Measurements from ENCODE around the gene RGS5.
"Not testable (repeated sequence)": the region's sequence is repeated elsewhere in the genome, so short reads cannot be mapped to it uniquely, and the experiment has no call there.

RGS5 gene, protein sequence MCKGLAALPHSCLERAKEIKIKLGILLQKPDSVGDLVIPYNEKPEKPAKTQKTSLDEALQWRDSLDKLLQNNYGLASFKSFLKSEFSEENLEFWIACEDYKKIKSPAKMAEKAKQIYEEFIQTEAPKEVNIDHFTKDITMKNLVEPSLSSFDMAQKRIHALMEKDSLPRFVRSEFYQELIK

DNA sequence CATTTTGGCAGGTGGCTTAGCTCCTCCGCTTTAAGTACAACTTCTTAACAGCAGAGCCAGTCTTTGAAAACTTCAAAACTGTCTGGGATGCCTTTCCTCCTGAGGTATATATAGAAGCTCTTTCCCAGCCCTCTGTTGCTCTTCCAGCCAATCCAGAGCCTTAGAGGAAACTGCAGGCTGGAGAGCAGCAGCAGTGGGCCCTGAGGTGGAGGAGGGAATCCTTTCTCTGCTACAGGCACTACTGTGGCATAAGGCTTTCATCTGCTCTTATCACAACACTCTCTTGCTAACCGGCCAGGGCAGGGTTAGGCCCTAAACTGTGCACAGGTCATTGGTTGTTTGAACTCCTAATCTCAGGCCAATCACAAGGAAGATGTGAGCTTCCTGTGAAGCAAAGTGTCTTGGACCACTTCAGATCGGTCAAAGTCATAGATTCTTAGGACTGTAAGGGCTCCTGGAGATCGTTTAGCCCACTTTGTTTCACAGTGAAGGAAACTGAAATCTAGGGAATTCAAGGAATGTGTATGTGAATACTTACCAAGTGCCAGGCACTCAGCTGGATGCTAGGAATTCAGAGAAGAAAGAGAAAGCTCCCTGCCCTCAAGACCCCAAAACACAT, at the start of gene RGS5:
RGS5 (minus strand) TSS at position 84 of the 619 bp plus-strand sequence; CDS start at position 3, 81 bp downstream.
- DNase-seq (ENCODE audit: low read depth, low spot score): no peak

DNA sequence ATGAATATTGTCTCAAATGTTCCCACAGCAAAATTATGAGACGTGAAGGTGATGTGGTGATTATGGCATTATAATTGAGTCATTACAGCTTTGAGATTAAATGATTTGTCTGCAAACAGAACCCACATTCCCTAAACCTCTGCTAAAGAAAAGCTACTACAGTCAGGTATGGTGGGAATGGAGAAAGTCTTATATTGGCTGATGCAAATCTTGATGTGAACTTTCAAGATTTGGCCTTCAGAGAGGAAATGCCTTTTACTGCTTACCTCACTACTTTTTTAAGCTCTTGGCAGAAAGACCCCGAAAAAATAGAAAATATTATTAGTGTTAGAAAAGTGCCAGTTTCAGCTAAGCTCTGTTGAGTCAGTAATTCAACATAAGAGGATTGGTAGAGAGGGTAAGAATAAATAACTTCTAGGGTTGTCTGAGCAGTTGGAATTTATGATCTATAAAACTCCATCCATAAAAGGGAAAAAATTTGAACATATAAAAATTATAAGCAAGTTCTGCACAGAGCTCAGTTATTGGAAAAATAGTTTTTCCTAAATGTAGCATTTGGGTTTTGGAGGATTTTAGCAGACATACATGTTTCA, 47.8 kb upstream of the RGS5 start:
- DNase-seq (ENCODE audit: low read depth, low spot score): no peak

DNA sequence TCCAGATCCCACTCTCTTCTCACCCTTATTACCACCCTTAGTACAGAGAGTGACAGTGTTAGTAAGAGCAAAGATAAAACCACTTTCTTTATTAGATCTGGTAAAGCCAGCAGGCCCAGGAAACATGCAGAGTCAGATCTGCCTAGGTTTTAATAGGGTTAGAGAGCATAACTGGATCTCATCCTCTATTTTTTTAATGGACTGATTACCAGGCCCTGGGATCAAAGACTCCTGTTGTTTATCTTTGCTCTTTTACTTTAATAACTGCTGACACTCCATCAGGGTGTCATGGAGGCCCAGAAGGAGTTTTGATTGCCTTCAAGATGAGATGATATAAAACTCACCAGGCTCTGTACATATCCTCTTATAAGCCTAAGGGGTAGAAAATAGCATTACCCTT, 45.3 kb upstream of the RGS5 start:
- DNase-seq (ENCODE audit: low read depth, low spot score): no peak

DNA sequence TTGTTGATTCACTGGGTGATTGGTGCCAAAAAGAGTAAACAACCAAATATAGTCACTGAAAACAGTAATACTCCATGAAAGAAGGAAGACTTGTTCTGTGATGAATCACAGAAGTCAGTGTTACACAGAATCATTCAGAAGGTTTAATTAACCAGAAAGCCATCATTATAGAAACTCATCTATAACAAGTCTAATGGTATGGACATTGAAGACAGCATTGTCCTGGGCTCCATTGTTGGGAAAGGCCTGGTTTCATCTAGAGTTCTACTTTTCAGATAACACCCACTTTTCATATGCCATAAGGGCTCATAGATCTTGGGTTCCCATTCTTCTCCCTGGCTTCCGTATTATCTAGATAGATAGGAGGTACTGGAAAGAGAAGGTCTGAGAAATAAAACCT, 41.9 kb upstream of the RGS5 start:
- DNase-seq (ENCODE audit: low read depth, low spot score): not testable (repeated sequence)

DNA sequence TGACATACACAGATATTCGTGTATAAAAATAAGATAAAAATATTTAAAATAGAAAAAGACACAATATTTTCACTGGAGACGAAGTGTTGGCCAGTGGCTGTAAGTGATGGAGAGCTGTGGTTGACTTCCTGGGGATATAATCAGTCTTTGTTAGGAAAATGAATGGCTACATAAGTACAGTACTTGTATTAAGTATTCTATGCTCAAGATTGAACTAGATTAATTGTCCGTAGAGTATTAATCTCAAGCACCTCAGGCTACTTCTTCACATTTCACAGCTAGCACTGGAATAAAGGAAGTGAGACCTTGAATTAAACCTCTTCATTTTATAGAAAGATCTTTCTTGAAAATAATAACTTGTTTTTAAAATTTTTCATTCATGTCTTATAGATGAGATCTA, 39.0 kb upstream of the RGS5 start:
- no peak for DNase-seq (ENCODE audit: low read depth, low spot score)

DNA sequence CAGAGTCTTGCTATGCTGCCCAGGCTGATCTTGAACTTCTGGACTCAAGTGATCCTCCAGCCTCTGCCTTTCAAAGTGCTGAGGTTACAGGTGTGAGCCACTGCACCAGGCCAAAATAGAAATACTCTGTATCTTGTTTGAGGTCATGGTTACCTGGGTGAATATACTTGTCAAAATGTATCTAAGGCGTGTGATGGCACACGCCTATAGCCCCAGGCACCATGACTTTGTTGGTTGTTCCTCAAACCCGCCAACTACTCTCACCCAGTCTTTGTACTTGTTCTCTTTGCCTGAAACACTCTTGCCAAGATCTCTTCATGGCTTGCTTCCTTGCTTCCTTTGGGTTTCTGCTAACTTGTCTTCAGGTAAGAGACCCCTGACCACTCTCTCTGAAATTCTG, 38.0 kb upstream of the RGS5 start:
- no peak for DNase-seq (ENCODE audit: low read depth, low spot score)

DNA sequence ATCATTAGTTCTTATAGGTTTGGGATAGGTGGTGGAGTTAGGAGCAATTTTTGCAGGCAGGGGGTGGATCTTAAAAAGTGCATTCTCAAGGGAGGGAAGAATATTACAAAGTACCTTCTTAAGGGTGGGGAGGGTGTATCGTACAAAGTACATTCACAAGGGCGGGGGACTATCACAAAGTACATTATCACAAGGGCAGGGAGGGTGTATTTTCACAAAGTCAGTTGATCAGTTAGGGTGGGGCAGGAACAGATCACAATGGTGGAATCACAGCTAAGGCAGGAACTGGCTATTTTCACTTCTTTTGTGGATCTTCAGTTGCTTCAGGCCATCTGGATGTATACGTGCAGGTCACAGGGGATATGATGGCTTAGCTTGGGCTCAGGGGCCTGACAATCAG, 30.9 kb upstream of the RGS5 start:
- not testable (repeated sequence) for DNase-seq (ENCODE audit: low read depth, low spot score)

DNA sequence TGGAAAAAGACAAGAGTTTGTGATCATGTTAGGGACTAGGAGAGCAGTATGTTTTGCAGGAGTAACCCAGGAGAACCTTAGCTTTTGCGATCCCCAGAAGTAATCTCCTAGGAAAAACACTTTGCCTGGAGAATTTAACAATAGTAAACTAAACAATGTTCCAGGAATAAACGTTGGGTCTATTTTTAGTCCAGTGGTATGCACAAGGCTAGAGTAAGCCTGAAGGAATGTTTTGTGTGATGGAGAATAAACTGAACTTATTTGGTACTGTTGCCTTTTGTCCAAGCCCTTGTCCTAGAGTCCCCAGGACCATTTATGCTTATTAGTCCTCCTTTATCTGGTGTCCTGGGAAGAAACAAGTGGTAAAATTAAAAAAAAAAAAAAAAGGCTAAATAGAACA, 28.7 kb upstream of the RGS5 start:
- peak; percentile 15 for DNase-seq (ENCODE audit: low read depth, low spot score)

DNA sequence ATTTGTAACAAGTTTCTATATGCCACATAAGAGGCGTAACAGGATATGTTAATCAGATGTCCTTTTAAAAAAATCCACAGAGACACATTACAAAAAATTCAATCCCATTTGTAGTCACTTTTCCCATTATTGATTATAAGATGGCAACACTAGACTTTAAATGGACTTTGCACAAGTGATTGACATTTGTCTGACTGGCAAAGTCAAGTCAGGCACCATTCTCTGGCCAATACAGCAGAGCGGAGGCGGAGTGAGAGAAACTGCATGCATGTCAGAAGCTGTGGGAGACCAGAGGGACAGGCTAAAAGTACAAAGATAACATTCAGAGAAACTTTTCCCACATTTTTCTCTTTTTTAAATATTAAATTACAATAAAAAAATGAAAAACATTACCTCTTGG, 28.1 kb upstream of the RGS5 start:
- no peak for DNase-seq (ENCODE audit: low read depth, low spot score)

DNA sequence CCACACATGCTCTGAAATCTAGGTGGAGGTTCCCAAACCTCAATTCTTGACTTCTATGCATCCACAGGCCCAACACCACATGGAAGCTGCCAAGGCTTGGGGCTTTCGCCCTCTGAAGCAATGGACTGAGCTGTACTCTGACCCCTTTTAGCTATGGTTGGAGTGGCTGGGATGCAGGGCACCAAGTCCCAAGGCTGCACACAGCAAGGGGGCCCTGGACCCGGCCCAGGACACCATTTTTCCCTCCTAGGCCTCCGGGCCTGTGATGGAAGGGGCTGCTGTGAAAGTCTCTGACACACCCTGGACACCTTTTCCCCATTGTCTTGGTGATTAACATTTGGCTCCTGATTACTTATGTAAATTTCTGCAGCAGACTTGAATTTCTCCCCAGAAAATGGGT, 25.6 kb upstream of the RGS5 start:
- not testable (repeated sequence) for DNase-seq (ENCODE audit: low read depth, low spot score)

DNA sequence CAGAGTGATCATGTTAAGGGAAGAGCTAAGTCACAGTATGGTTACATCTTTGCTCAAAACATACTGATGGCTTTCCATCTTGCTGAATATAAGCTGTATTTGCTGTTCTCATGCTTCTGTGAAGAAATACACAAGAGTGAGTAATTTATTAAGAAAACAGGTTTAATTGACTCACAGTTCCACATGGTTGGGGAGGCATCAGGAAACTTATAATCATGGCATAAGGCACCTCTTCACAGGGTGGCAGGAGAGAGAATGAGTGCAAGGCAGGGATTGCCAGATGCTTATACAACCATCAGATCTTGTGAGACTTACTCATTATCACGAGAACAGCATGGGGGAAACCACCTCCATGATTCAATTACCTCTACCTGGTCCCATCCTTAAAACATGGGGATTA, 24.4 kb upstream of the RGS5 start:
- DNase-seq (ENCODE audit: low read depth, low spot score): no peak

DNA sequence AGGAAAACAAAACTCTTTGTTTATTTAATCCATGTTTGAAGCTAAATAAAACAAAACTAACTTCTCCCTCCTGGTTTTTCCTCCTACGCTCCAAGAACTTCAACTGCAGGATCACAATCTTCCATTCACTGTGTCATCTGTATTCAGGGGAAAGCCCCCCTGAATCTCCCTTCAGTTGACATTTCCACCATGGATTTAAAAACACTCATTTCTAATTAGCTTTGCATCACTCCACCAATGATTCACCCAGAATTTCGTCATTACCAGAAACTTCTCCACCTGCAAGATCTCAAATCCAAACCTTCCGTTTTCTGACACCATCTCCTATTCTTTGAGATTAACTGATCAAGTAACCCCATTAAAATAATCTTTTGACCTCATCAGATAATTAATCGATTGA, 10.9 kb upstream of the RGS5 start:
- DNase-seq (ENCODE audit: low read depth, low spot score): no peak

DNA sequence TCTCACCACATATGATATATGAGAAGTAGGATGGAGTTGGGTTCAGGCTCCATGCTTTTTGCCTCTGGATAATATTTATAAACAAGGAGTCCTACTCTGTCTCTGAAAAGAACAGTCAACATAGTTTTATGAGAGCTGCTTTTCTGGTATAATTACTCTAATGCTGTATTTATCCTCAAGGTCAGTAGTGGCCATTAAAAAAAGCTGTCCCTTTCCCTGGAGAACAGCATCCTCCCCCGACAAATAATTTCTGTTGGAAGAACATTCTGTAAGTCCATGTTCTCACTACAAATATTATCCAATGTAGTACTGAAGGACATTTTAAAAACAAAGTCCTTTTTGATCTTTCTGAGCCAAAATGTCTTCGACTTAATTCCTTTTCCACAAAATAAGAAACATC, 9.0 kb upstream of the RGS5 start:
- no peak for DNase-seq (ENCODE audit: low read depth, low spot score)

DNA sequence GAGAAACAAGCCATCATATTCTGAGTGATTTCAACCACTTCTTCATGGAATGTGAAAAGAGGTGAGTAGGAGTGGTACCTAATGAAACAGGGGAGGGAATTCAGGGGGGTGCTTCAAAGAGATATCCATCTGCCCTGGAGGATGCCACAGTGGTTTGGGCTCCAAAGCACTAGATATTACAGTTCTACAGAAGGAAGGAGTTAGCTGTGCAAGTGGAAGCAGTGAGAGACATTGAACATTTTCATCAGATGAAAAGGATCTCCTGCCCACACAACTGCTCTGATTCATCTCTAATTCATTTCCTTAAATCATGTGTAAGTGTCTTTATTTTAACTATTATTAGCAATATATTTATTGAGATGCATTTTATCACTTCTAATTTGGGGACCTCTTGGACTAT, 2.8 kb upstream of the RGS5 start:
- DNase-seq (ENCODE audit: low read depth, low spot score): no peak

DNA sequence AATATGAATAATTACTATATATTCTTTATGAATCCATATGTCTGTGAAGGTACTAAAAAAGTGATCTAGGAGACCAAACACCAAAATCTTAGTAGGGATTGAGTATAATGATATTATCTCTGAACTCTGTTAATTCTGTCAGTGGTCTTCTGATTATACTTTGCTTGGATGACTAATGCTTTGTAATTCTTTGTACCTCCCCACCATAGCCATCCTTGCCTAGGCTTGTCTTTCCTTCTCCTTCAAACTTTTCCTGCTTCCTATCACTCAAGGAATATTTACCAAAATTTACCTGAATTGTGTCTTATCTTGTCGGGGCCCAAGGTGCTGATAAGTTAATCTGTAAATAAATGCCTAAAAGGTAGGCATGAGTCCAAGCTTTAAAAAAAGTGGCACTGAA, 845 bp upstream of the RGS5 start:
- no peak for DNase-seq (ENCODE audit: low read depth, low spot score)

DNA sequence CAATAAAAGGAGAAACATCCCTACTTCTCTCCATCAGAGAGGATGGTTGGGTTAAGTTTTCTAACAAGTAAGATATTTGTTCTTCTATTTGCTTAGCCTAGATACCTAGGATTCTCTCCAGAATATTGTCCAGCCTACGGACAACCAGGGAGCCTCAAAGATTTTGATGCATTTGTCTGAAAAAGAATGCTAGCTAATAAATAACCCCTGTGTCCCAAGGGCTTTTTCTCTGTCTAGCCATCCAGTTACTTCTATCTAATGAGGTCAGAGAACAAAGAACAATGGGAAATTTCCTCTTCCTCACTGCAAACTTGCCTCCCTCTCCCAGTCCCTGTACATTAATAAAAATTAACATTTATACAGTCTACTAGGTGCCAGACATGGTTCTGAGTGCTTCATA, 810 bp downstream of the RGS5 start:
- DNase-seq (ENCODE audit: low read depth, low spot score): no peak

DNA sequence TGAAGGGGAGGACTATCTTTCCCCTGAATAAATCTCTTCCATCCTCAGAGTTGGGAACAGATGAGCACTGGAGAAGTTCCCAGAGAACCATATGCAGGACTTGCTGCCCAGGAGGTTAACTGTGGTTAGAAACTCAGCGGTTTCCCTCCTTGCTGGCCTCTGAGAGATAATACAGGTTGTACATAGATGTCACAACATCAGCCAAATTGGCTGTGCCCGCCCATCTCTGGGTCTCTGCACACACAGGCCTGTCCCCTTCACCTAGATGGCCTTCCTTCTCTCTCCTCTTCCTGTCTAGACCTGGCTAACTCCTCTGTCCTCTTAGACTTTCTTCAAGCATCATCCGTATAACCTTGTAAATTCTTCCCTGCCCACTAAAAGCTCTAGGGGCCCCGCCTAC, 5.7 kb downstream of the RGS5 start:
- DNase-seq (ENCODE audit: low read depth, low spot score): no peak

DNA sequence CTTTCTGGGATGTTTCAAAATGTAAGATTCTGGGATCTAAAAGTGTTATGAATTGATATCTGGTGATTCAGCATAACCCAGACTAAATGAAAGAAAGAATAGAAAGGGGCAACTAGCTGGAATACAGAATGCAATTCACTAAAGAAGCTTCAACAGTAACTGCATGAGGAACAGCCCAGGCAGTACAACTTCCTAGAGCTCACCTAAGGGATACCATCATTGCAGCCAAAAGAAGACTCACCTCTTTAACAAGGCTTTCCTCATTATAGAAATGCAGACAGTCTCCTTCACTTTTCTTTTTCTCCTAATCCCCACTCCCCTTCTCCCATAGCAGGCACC, 6.3 kb downstream of the RGS5 start:
- DNase-seq (ENCODE audit: low read depth, low spot score): no peak

DNA sequence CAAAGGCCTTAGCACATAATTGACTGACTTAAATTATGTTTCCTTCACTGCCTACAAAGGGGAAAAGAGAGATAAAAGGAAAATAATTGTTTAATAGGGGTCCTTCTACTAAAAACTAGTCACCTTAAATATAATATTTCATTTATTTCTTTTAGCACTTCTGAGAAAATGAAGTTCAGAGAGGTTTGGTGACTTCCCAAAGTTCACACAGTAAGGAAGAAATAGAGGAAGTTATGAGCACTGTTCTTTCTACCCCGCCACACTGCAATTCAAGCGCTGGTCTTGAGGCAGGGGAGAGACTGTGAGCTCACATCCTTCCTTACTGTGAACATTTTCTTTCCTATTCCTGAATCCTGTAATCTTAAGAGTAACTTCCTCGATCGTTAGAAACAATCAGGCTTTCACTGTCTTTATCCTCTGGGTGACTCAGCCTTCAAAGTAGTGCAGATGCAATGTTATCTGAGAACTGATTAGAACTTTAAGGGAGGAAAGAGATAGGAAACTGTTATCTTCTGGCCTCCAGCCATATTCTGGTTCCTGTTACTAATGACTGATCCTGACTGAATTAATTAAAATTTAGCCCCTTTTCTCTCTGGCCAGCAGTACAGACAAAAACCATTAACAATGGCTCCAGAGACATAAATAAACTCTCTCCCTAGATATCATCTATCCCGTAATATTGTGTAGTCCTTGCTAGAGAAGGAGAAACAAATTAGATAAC, 6.8 kb downstream of the RGS5 start:
- no peak for DNase-seq (ENCODE audit: low read depth, low spot score)

DNA sequence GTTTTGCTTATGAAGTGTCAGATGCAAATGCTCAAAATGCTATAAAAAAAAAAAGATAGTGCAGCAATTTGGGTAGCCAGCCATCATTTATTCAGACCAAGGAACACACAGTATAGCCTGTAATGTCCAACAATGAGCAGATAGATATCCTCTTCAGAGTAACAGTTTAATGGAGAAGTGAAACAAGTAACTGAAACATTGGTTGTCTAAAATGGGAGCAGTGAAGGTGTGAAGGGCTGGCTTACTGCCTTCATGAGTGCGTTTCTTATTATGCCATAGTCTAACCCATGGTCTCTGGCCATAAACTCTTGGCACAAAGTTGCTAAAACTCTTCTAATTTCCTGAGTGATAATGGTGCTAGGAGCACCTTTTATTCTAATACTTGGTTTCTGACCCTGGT, 11.4 kb downstream of the RGS5 start:
- DNase-seq (ENCODE audit: low read depth, low spot score): no peak

DNA sequence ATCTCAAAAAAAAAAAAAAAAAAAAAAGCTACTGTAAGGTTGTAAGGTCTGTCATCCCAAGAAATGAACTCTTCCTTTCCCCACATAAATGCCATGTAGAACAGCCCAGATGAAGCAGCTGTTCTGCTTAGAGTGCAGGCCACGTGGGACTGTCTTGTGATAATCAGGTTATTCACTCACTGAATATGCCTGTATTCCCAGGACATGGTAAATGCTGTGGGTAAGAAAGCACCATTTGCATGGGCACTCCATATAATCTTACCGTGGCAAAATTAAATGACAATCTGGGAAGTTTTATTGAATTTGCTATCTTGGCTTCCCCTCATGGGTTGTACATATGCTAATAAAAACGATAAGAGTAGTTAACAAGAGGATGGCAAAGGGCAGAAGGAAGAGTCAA, 13.8 kb downstream of the RGS5 start:
- no peak for DNase-seq (ENCODE audit: low read depth, low spot score)

DNA sequence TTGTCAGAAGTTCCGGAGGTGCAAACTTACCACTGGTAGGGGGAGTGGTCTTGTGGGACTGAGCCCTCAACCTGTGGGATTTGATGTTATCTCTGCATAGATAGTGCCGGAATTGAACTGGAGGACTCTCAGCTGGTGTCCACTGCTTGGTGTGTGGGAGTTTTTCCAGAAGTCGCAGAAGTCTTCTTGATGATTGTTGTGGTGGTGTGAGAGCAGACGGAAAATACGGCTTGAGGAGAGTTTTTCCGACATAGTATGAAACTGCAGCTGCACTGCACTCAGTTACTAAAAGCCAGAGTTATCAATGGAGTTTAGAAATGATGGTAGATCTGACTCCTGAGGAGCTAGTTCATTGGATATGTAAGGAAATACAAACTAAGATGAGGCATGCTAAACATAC, 14.9 kb downstream of the RGS5 start:
- no peak for DNase-seq (ENCODE audit: low read depth, low spot score)

DNA sequence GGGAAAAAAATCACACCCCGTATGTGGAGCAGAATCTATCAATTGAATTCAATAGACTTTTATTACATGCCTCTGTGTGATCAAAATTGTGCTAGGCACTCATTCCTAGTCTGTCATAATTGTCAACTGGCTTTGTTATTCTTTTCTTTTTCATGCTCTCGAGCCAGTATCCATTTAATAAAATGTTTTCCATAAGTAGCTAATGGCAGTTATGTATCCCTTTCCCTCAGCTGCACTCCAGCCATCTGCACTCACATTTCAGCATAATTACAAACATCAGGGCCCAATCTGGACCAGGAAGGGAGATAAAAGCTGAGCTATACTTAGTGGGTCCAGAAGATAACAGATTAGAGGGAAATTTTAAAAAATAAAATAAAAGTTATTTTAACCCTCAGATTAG, 15.9 kb downstream of the RGS5 start:
- no peak for DNase-seq (ENCODE audit: low read depth, low spot score)

Measured in smooth muscle cell of the brain vasculature (primary cell).